ENCODE measurements around the gene EGLN1.

EGLN1 gene

DNA sequence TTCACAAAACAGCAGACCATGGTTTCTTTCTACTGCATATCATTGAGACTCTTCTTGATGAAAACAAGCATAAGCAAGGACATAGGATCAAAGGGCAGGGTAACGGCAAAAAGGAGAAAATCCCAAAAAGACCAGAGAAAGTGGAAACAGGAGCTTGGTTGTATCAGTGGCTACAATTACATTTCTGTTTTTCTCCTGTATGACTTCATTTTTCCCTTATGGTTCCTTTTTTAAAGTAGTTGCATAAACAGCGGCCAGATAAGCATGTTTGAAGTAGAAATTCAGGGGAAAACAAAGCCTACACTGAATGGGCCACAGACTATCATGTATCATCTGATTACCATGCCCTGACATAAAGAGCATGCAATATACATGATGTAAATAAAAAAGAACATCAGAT is 4.6 kb downstream of the EGLN1 start:
- H3K27me3 Mint-ChIP-seq = no peaks in the 10 kb centered on the region
- no peaks in the 10 kb centered on the region for H3K9me3 Mint-ChIP-seq
- peak overlapping the region; percentile 24 for H3K27ac Mint-ChIP-seq
- peaks cover 67% of the 10 kb centered on the region for H3K4me1 Mint-ChIP-seq (ENCODE audit: low read depth)
- H3K4me3 Mint-ChIP-seq = peak overlapping the region; percentile 92
- peaks cover 40% of the 10 kb centered on the region for H3K36me3 Mint-ChIP-seq (ENCODE audit: low read depth)

GRCh38 chr1:231416901-231417300 is 5.2 kb downstream of the EGLN1 start:
- Mint-ChIP-seq H3K36me3 (ENCODE audit: low read depth) (peaks cover 46% of the 10 kb centered on the region), H3K9me3 (no peaks in the 10 kb centered on the region), H3K4me3 (peak overlapping the region; percentile 92), H3K4me1 (ENCODE audit: low read depth) (peaks cover 71% of the 10 kb centered on the region), H3K27ac (no peak overlapping the region), H3K27me3 (no peaks in the 10 kb centered on the region)

- Mint-ChIP-seq H3K36me3 (ENCODE audit: low read depth) (peaks cover 46% of the 10 kb centered on the region), H3K27ac (no peak overlapping the region), H3K4me1 (ENCODE audit: low read depth) (peaks cover 77% of the 10 kb centered on the region), H3K27me3 (no peaks in the 10 kb centered on the region), H3K4me3 (no peak overlapping the region), H3K9me3 (no peaks in the 10 kb centered on the region)
Observed at GRCh38 chr1:231415018-231415583, 7.0 kb downstream of the EGLN1 start.

- peaks cover 40% of the 10 kb centered on the region for H3K36me3 Mint-ChIP-seq (ENCODE audit: low read depth)
- H3K9me3 Mint-ChIP-seq = no peaks in the 10 kb centered on the region
- no peaks in the 10 kb centered on the region for H3K27me3 Mint-ChIP-seq
- H3K4me1 Mint-ChIP-seq (ENCODE audit: low read depth) = peaks cover 71% of the 10 kb centered on the region
- H3K27ac Mint-ChIP-seq = no peak overlapping the region
- H3K4me3 Mint-ChIP-seq = no peak overlapping the region
Observed at GRCh38 chr1:231414260-231415016, 7.6 kb downstream of the EGLN1 start.

DNA sequence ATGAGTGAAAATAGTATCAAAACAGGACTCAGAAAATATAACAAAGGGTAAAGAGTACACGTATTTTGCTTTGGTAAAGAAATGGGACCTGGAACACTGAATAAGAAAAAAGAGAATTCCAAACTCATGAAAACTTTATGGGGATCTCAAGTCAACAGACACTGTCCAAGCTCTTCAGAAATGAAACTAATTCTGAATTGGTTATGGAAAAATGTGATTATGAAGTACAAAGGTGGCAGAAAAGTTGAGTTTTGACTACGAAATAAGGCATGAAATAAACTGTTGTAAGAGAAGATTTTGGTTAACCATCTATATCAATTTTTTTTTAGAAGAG is 8.4 kb downstream of the EGLN1 start:
- Mint-ChIP-seq H3K9me3 (no peaks in the 10 kb centered on the region), H3K27ac (no peak overlapping the region), H3K27me3 (no peaks in the 10 kb centered on the region), H3K36me3 (ENCODE audit: low read depth) (peaks cover 40% of the 10 kb centered on the region), H3K4me1 (ENCODE audit: low read depth) (peaks cover 64% of the 10 kb centered on the region), H3K4me3 (no peak overlapping the region)

DNA sequence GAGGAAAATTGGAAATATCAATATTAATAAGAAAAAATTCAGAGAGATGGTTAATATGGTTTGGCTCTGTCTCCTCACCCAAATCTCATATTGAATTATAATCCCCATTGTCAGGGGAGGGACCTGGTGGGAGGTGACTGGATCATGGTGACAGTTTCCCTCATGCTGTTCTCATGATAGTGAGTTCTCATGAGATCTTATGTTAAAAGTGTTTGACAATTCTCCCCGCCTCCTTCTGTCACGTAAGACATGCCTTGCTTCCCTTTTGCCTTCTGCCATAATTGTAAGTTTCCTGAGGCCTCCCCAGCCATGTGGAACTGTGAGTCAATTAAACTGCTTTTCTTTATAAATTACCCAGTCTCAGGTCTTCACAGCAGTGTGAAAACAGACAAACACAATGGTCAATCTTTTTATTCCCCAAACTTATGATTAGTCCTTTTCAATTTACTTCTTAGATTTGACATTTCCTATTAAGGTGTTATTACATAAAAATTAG is 11.0 kb downstream of the EGLN1 start:
- Mint-ChIP-seq H3K27ac (no peak overlapping the region), H3K4me1 (ENCODE audit: low read depth) (peaks cover 41% of the 10 kb centered on the region), H3K9me3 (no peaks in the 10 kb centered on the region), H3K36me3 (ENCODE audit: low read depth) (peaks cover 39% of the 10 kb centered on the region), H3K4me3 (no peak overlapping the region), H3K27me3 (no peaks in the 10 kb centered on the region)

- Mint-ChIP-seq H3K27ac (no peak overlapping the region), H3K4me3 (no peak overlapping the region), H3K9me3 (no peaks in the 10 kb centered on the region), H3K27me3 (no peaks in the 10 kb centered on the region), H3K36me3 (ENCODE audit: low read depth) (peaks cover 36% of the 10 kb centered on the region), H3K4me1 (ENCODE audit: low read depth) (peaks cover 36% of the 10 kb centered on the region)
Observed at GRCh38 chr1:231410036-231410612, 12.0 kb downstream of the EGLN1 start.

GRCh38 chr1:231408528-231409094 is 13.5 kb downstream of the EGLN1 start:
- H3K27me3 Mint-ChIP-seq = no peaks in the 10 kb centered on the region
- no peak overlapping the region for H3K4me3 Mint-ChIP-seq
- H3K36me3 Mint-ChIP-seq (ENCODE audit: low read depth) = peaks cover 28% of the 10 kb centered on the region
- H3K4me1 Mint-ChIP-seq (ENCODE audit: low read depth) = peaks cover 23% of the 10 kb centered on the region
- no peak overlapping the region for H3K27ac Mint-ChIP-seq
- H3K9me3 Mint-ChIP-seq = no peaks in the 10 kb centered on the region

DNA sequence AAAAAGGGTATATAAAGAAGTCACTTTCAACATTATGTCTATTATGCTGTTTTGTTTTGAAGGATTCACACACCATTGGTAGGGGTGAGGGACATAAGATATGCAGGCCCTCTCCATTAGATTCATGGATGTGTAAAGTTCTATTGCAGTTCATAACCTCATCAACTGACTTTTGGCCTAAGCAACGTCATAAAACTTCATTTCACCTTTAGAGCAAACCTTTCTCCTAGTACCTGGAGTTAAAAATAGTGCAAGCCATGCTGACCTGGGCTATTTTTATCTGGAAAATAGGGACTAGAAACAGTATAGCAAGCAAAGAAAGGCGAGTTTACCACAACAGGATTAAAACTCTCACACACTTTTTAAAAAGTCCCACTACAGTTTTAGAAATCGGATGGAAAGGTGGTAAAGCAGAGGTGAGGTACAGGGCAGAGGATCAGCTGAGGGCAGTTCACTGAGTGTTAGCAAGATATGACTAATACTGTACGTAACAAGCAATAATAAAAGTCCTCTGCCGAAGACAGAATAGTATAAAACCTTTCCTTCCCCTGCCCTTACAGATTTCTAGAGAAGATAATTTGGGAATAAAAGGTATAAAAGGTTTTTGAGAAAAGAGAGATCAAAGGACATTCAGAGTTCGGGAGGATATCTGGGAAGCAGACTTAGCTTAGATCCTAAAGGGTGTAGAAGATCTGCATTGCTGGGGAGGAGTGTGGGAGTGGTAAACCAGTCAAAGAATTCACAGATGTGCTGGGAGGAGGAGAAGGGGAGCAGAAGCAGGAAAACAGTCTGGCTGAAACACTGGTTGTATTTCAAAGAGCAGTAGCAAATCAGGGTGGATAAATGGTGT is 14.3 kb downstream of the EGLN1 start:
- Mint-ChIP-seq H3K4me1 (ENCODE audit: low read depth) (peaks cover 15% of the 10 kb centered on the region), H3K36me3 (ENCODE audit: low read depth) (peaks cover 25% of the 10 kb centered on the region), H3K4me3 (no peak overlapping the region), H3K27ac (no peak overlapping the region), H3K27me3 (no peaks in the 10 kb centered on the region), H3K9me3 (no peaks in the 10 kb centered on the region)

DNA sequence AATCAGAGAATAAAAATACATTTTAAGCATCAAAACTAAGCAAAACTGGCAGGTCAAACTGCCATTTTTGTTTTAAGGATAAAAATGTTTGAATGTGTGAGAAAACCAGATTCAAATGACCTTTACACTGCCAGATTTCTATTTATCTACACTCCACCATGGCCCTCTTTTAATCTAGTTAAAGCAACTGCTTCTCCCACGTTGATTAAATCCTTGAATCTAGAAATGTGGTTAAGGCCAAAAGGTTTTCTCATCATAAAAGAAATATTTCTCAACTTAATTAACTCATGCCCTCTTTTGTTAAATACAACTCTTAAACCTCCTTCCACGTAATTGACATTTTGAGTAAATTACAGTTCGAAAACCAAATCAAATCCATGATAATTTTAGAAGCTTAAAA is 15.0 kb downstream of the EGLN1 start:
- Mint-ChIP-seq H3K4me1 (ENCODE audit: low read depth) (peaks cover 8% of the 10 kb centered on the region), H3K9me3 (no peaks in the 10 kb centered on the region), H3K27ac (no peak overlapping the region), H3K27me3 (no peaks in the 10 kb centered on the region), H3K36me3 (ENCODE audit: low read depth) (peaks cover 19% of the 10 kb centered on the region), H3K4me3 (no peak overlapping the region)

DNA sequence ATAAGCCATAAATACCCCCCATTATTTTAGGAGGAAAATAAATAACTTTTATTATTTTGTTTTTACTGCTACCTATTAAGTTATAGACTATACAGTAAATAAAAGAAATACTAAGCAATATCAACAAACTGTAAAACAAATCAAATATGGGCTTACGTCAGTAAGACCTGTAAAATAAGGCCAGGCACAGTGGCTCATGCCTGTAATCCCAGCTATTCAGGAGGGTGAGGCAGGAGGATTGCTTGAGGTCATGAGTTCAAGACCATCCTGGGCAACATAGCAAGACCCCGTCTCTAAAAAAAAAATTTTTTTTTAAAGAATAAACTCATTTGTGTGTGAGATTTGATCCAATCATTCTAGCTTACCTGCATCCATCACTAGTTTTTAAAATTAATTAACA is 17.8 kb downstream of the EGLN1 start:
- Mint-ChIP-seq H3K27ac (no peak overlapping the region), H3K9me3 (no peaks in the 10 kb centered on the region), H3K4me1 (ENCODE audit: low read depth) (no peaks in the 10 kb centered on the region), H3K4me3 (no peak overlapping the region), H3K36me3 (ENCODE audit: low read depth) (peaks cover 18% of the 10 kb centered on the region), H3K27me3 (no peaks in the 10 kb centered on the region)

DNA sequence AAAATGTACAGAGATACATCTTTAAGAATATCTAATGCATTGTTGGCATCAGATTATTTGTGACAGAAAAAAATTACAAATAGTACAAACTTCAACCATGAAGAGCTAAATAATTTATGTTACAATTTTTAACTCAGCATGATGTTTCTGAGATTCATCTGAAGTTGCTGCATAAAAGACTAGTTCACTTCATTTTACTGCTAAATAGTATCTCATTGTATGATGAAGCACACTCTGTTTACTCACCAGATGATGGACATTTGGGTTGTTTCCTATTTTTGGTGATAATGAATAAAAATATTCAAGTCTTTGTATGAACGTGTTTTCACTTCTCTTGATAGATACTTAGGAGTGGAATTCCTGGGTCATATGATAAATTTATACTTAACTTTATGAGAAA is 20.6 kb downstream of the EGLN1 start:
- no peak overlapping the region for H3K27ac Mint-ChIP-seq
- peaks cover 12% of the 10 kb centered on the region for H3K4me1 Mint-ChIP-seq (ENCODE audit: low read depth)

GRCh38 chr1:231397886-231398671 is 24.0 kb downstream of the EGLN1 start:
- H3K36me3 Mint-ChIP-seq (ENCODE audit: low read depth) = peaks cover 9% of the 10 kb centered on the region
- no peak overlapping the region for H3K4me3 Mint-ChIP-seq
- no peaks in the 10 kb centered on the region for H3K27me3 Mint-ChIP-seq
- no peak overlapping the region for H3K27ac Mint-ChIP-seq
- no peaks in the 10 kb centered on the region for H3K9me3 Mint-ChIP-seq
- H3K4me1 Mint-ChIP-seq (ENCODE audit: low read depth) = peaks cover 38% of the 10 kb centered on the region

More for the DNA sequence above, 20.6 kb downstream of the EGLN1 start:
- Mint-ChIP-seq H3K36me3 (ENCODE audit: low read depth) (peaks cover 16% of the 10 kb centered on the region), H3K4me3 (no peak overlapping the region), H3K27me3 (no peaks in the 10 kb centered on the region), H3K9me3 (no peaks in the 10 kb centered on the region)

DNA sequence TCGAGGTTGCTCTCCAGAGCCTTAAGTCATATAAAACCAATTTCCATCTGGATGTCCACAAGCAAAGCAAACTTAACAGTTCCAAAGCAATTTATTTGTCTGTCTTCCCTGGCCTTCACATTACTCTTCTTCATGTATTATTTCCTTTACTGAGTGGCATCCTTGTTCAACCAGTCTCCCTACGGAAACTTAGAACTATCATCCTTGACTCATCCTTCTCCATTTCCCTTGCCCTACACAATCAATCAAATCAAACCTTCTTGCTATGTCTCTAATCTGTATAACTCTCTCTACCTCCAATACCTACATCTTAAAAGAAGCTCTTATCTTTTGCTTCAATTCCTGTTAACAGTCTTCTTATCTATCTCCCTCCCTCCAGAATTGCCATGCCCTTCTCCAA is 25.4 kb downstream of the EGLN1 start:
- peaks cover 47% of the 10 kb centered on the region for H3K4me1 Mint-ChIP-seq (ENCODE audit: low read depth)
- H3K9me3 Mint-ChIP-seq = no peaks in the 10 kb centered on the region
- H3K27ac Mint-ChIP-seq = no peak overlapping the region
- no peaks in the 10 kb centered on the region for H3K27me3 Mint-ChIP-seq
- H3K4me3 Mint-ChIP-seq = no peak overlapping the region
- H3K36me3 Mint-ChIP-seq (ENCODE audit: low read depth) = peaks cover 5% of the 10 kb centered on the region

Measured in stimulated activated naive CD8-positive, alpha-beta T cell treated with anti-CD3 and anti-CD28 coated beads, Interleukin-15, Interleukin-2, amounts not matched to agents 100 ng/mL and 50 ng/mL, for 24 hours (primary cell).